RPMI8226 (cell line): Measurements from ENCODE around the gene P2RX5.
"Not testable (repeated sequence)": the region's sequence is repeated elsewhere in the genome, so short reads cannot be mapped to it uniquely, and the experiment has no call there.

Experiments used
- DNase-seq: peaks from one replicate; pipeline ENCODE4 v3.0.0-alpha.2; 2015

Gene P2RX5

DNA sequence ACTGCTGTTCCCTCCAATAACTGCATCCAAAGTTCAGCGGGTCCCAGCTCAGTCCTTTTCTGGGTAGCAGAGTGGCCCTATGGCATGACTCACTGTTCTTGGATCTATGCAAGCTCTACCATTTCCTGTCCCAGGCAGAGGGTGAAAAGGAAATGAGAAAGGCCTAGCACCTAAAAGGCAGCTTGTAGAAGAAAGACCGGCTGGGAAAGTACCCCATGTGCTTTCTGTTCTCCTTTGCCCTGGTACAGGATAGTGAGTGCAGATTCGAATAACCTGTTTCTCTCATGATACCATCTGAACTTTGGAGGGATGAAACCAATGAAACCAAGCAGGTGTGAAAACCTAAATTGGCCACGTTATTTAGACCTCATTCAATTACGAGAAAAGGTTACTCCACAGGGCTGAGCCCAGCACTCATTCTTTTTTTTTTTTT, 15.0 kb upstream of the P2RX5 start:
- peak; percentile 82 for DNase-seq

DNA sequence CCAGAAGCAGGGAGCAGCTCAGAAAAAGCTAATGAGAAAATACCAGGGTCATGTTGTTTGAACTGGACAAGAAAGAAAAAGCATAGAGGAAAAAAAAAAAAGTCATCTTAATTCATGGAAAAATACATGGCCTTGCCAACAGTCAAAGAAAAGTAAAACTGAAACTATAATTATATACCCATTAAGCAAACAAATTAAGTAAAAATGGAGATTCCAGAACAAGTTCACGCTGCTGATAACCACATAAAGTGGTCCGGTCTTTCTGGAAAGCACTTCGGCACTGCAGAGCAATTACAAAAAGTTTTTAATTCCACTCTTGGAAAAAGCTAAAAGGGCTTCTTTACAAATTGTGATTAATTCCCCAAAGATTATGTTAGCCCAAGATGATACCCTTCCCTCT, 12.4 kb upstream of the P2RX5 start:
- DNase-seq: no peak

DNA sequence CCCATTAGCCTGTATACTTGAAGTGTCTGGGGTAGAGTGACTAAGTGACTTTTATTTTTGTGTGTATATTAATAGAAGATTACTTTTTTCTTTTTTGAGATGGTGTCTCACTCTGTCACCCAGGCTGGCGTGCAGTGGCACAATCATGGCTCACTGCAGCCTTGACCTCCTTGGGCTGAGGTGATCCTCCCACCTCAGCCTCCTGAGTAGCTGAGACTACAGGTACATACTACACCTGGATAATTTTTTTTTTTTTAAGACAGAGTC, 9.7 kb upstream of the P2RX5 start:
- not testable (repeated sequence) for DNase-seq

DNA sequence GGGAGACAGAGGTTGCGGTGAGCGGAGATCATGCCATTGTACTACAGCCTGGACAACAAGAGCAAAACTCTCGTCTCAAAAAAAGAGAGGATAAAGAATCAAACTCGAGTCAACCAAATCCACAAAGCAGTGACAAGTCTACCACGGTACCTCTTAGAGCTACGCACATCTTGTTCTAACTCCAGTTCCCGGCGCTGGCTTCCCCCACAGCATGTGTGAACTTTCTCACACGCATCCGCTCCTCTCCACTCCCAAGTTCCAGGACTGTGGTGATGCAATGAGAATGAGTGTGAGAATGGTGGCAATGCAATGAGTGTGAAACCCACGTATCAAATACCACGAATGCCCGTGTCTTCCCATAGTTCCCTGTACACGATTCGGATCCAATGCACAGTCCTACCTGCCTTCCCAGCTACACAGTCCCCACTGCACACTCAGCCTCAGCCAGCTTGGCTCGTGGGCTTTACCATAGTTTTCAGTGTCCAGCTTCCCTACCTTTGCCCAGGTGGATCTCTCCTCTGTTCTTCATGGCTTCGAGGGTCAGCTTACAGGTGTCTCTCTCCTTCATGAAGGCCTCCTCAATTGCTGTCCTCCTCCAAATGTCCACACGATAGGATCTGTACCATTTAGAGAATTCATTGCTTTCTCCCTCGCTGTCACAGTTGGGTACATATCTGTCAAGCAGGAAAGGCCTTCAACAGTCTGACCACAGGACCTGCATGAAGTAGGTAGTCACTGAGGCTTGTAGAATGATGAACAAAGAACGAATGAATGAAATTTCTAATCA, 9.2 kb upstream of the P2RX5 start:
- DNase-seq: no peak

DNA sequence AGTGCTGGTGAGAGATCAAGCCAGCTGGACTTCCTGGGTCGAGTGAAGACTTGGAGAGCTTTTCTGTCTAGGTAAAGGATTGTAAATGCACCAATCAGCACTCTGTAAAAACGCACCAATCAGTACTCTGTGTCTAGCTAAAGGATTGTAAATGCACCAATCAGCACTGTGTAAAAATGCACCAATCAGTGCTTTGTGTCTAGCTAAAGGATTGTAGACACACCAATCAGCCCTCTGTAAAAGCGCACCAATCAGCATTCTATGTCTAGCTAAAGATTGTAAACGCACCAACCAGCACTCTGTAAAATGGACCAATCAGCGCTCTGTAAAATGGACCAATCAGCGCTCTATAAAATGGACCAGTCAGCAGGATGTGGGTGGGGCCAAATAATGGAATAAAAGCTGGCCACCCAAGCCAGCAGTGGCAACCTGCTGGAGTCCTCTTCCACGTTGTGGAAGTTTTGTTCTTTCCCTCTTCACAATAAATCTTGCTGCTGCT, 6.1 kb upstream of the P2RX5 start:
- not testable (repeated sequence) for DNase-seq

DNA sequence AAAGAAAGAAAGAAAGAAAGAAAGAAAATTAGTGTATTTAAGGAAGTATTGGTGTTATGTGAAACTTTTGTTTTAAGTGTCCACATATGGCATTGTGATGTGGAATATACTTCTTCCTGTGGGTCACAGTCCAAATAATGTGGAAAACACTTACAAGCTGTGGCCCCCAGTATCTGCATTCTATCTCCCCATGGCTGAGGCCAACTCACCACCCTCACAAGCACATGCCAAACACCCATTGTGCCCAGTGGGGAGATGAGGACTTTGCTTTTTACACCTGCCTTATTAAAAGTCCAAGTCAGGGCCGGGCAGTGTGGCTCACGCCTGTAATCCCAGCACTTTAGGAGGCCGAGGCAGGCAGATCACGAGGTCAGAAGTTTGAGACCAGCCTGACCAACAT, 4.0 kb upstream of the P2RX5 start:
- DNase-seq: no peak

DNA sequence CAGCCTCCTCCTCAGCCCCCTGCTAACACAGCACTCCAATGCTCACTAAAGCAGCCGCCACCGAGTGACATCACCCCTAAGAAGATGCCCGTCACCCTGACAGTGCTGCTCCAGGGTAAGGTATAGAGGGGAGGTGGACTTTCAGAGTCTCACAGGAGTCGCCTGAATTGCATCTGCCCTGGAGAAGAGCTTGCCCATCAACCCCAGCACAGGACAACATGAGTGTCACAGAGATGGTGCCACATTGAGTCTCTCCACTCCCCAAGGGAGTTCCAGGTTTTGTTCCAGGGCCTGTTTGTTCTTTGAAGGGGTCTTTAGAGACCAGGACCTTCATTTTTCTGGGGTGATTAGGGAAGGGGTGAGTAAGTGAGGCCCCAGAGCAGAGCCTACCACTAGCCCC, 2.2 kb upstream of the P2RX5 start:
- no peak for DNase-seq

DNA sequence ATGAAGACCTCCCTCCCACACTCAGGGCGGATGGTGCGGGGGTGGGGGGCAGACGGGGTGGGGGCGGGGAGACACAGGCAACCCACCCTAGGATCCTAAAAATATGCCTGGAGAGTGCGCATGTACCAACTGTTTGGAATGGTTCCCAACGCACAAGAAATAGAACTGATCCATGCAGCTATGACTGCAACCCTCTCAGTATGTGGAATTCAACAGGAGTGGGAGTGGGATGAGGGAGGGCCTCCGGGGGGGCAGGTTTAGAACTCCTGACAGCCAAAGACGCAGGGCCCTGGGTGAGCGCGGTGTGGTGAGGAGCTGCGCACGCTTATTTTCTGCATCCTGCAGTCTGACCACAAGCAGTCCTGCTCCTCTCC, 1.1 kb upstream of the P2RX5 start:
- DNase-seq: no peak

DNA sequence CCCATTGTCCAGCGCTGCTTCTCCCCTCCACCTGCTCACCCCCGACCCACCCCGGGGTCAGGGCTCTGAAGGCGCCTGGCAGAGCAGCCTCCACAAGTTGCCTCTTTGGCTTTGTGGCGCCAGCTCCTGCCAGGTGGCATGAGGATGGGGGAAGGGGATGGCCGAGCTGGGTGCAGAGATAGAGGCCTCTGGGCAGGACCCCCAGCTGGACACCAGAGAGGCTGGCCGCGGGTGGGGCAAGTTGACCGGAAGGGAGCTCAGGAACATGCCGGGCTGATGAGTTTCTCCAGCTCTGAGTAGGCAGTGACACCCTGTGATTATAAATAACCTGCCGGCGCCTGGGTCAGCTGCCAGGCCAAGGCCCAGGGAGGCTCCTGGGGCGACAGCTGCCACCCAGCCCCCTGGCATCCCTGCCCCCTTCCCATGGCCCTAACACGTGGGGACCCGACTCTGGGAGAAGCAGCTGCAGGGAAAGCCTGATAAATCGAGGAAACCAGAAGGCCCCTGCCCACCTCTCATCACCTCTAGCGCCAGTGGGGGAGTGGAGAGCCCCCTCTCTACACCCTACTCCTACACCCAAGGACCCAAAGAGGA, 729 bp downstream of the P2RX5 start:
- peak; percentile 41 for DNase-seq

DNA sequence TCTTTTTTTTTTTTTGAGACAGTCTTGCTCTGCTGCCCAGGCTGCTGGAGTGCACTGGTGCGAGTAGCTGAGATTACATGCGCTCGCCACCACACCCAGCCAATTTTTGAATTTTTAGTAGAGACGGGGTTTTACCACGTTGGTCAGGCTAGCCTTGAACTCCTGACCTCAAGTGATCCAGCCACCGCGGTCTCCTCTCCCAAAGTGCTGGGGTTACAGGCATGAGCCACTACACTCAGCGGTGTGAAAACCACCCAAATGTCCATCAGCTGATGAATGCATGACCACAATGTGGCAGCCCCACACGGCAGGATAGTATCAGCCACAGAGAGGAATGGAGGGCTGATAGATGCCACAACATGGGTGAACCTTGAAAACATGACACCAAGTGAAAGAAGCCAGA, 2.1 kb downstream of the P2RX5 start:
- peak; percentile 10 for DNase-seq

DNA sequence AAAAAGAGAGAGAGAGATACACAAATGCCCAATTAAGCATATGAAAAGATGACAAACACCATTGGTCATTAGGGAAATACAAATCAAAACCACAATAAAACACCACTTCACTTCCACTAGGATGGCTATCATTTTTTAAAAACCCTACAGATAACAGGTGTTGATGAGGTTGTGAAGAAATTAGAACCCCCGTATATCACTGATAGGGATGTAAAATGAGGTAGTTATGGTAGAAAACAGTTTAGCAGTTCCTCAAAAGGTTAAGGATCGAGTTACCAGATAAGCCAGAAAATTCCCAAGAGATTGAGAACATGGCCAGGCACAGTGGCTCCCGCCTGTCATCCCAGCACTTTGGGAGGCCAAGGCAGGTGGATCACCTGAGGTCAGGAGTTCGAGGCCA, 2.8 kb downstream of the P2RX5 start:
- DNase-seq: no peak

DNA sequence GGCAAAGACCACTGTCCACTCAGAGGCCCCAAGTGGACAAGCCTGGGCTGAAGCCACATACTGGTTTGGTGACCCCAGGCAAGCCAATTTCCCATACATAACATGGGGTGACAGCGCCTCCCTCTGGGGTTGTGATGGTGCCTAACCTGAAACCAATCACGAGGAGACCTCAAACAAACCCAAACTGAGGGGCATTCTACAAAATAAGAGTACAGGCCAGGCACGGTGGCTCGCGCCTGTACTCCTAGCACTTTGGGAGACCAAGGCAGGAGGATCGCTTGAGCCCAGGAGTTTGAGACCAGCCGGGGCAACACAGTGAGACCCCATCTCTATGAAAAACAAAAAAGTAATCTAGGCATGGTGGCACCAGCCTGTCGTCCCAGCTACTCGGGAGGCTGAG, 3.6 kb downstream of the P2RX5 start:
- no peak for DNase-seq

DNA sequence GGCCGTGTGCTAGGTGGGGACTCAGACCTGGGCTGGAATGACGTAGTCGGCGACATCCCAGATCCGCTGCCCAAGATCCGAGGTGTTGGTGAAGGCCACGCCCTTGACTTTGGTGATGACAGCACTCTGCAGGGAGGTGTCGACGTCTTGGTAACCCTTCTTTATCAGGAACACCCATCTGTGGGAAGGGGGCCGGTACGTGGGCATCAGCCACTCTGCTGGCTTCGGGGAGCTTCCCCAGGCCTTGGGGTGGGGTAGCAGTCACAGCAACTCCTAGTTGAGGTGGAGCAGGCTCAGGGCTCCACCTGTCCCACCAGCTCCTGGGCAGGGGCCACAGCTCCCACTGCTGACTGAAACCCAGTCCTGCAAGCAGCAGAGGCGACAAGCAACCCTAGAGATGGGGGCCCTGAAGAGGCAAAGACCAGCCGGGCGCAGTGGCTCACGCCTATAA, 4.3 kb downstream of the P2RX5 start:
- DNase-seq: no peak

DNA sequence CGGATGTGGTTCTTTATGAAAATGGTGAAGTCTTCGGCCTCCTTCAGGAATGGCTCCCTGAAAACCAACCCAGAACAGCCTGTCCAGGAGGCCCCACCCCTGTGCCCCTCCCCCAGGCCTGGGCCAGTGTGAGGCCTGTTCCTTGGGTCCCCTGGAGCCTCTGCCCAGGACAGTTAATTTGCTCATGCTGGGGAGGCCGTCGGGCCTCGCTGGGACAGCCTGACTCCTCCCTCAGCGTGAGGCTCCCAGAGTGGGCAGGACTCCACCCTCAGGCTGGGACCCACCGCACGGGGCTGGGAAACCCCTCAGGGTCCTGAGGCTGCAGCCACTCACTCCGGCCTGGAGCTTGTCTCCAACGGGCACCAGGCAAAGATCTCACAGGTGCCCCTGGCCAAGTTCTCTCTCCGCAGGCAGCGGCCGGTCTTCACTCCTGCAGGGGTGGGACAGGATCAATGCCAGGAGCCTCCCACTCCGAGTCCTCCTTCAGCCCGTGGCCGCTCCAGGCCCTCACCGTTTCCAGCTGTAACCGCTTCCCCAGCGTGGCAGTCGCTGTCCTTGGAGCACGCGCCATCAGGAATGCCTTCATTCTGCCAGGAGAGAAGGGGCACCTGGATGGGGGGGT, 5.8 kb downstream of the P2RX5 start:
- no peak for DNase-seq

DNA sequence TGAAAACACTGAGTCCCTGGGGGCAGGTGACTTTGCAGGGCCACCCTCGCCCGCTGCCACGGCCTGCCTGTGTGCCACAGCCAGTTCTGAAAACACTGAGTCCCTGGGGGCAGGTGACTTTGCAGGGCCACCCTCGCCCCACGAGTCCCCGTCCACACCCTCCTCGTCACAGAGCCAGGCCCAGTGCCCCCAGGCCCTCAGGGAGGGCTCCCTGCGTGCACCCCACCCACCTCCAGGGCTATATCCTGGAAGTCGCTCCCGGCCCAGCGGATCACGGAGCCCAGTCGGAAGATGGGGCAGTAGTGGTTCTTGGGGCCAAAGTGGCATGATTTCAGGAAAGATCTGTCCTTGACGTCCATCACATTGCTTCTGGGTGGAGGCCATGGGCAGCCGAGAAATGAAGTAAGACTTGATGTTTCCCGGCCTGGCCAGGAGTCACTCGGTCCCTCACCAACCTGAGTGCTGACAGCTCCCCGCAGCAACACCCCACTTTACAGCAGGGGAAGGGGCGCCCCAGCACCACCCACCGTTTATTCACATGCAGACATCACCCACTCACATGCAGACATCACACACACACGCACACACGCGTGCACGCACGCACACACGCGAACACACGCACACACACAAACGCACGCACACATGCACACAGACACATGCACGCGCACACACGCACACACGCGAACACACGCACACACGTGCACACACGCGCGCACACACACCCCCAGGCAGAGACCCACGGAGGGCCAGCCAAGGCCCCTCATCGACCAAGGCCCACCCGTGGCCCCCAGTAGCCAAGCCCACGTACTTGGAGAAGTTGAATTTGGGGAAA, 6.5 kb downstream of the P2RX5 start:
- no peak for DNase-seq

DNA sequence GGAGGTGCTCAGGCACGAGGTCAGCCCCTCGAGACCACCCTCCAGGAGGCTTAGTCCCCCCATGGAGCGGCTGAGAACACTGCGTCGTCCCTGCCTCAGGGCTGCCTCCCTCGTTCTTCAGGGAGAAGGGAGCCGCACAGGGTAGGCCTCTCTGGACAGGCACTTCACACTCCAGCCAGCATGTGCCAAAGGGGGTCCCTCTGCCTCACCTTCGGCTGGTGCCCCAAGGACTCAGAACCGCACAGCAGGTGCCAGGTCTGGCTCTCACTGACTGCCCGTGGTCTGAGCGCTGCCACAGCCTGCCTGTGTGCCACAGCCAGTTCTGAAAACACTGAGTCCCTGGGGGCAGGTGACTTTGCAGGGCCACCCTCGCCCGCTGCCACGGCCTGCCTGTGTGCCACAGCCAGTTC, 7.1 kb downstream of the P2RX5 start:
- DNase-seq: no peak

DNA sequence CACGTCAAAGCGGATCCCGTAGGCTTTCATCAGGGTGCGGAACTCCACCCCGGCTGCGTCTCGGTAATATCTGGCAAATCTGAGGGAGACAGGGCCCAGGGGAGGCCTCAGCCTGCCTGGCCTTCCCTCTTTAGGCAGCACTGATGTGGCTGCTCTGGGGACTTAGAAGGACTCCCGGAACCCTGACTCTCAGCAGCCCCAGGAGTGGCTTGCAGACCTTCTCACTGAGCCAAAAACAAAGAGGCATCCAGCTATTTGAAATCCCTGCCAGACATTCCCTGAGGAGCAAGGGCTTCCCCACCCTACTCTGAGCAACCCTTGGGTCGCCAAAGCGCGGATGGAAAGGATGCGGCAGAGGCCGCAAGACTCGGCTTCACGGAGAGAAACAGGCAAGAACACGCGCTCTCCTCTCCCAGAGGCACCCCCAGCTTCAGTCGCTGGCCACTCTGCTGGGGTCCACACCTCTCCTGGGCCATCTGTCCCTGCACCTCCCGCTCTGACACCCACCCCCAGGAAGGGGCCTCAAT, 7.9 kb downstream of the P2RX5 start:
- no peak for DNase-seq

DNA sequence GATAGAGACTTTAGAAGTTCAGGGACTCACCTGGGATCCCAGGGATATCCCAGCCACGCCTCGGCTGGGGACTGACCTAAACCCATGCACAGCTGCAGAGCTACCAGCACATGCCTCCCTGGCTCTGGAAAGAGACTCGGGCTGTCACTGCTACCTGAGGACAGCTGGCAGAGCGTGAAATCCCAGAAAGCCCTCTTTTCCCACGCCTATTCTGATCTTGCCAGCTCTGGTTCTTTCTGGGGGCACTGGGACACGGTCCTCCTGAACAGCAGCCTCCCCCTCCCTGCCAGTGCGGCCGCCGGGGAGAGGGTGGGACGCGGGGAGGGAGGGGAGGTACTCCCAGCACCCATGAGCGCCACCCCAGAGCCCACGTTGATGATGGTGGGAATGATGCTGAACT, 10.8 kb downstream of the P2RX5 start:
- DNase-seq: no peak

DNA sequence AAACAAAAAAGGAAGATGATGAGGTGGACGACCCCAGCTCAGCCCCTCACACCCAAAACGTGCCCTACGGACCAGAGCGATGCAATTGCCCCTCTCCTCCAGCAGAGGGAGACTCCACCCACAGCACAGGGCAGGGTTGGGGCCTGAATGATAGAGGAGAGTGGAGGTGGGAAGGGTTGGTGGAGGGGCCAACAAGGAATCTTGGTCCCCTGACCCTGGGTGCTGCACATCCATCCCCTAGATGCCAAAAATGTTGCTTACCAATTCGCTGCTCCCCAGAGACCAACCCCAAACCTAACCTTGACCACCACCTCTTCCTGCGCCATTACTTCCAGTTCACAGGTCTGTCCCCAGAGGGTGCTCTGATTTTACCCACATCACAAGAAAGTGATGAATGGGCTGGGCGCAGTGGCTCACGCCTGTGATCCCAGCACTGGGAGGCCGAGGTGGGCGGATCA, 12.9 kb downstream of the P2RX5 start:
- peak; percentile 58 for DNase-seq

DNA sequence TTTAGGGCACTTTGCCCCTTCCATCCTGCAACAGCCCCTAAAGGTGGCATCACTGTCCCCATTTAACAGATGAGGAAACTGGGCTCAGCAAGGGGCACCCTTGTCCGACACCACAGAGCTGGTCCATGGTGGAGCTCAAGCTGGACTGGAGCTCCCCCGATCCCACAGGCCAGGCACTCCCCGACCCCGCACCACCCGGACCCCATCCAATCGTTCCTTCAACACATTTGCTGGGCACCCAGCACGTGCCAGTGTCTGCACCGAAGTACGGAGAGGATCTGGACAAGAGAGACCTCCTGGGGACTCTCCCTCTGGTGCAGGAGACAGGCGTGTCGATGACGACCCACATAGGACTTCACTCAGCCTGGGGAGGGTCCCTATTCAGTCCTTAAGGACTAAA, 13.9 kb downstream of the P2RX5 start:
- no peak for DNase-seq

DNA sequence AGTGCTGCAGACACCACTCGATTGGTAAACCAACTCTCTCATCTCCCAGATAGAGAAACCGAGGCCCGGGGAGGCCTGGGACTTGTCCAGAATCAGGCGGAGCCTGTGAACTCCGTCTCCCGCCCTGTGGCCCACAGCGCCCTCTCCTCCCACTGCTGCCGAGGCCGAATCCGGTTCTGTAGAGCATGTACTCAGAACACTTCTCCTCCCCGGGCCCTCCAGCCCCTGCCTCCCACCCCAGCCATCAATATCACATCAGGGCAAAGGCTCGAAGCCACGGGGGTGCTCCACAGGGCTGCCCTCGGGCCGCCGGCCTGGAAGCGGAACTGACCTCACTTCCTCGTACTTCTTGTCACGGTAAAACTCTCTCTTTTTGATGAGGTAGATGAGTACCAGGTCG, 14.4 kb downstream of the P2RX5 start:
- DNase-seq: no peak

DNA sequence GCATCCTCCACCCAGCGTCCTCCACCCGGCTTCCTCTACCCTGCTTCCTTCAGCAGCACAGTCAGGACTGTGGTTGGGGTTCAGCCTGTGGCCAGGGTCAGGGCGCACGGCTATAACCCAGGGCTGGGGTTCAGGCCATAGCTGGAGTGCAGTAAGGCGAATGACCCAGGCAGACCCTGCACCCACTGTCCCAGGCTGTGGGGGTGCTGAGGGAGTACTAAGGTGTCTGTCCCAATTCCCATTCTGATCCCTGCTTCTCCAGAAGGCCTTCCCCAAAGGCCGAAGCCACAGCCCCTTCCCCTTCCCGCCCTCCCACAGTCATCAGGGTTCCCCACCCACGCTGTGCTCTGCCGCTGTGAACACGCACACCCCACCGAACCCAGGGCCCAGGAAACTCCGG, 14.9 kb downstream of the P2RX5 start:
- DNase-seq: no peak

DNA sequence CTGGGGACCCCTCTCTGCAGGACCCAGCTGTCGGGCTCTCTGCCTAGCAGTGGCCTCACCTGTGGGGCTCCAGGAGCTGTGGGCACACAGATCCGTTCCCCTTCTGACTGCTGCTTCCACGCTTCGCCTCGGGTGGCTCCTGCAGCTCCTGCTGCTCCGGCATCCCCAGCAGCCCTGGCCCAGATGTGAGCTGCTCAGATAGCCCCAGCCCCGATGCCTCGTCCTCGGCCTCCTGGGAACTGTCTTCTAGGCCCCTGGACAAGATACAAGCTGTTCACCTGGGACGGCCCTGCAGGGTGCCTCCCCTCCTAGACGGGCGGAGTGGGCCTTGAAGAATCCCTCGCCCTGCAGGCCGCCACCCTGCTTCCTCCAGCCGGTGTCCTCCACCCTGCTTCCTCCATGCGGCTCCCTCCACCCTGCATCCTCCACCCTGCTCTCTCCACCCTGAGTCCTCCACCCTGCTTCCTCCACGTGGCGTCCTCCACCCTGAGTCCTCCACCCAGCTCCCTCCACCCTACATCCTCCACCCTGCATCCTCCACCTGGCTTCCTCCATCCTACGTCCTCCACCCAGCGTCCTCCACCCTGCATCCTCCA, 16.3 kb downstream of the P2RX5 start:
- no peak for DNase-seq
